Suprapubic skin (tissue), 4 donors: ENCODE measurements around the gene BATF. TPM values are rescaled to one million over a fixed set of nuclear protein-coding genes. Genes with fewer than 3 reads are reported as not detected.
A peak's percentile ranks its signal among the peaks of the same experiment; 100 is the strongest.

Source experiments
- DNase-seq, 2 donors: peaks; one replicate each; pipeline ENCODE4 v3.0.0-alpha.2; 2019; ENCODE audit warnings: low spot score in 2 of 2
- H3K27ac ChIP-seq: fragments of 200-600 bp; sonication (generic); one replicate; pipeline ENCODE4 v1.5.1; 2019
- H3K27me3 ChIP-seq: fragments of 200-600 bp; sonication (generic); one replicate; pipeline ENCODE4 v1.5.1; 2019
- H3K36me3 ChIP-seq: fragments of 200-600 bp; sonication (generic); one replicate; pipeline ENCODE4 v1.5.1; 2019
- H3K4me1 ChIP-seq: fragments of 200-600 bp; sonication (generic); one replicate; pipeline ENCODE4 v1.5.1; 2019
- H3K4me3 ChIP-seq: fragments of 200-600 bp; sonication (generic); one replicate; pipeline ENCODE4 v1.5.1; 2019; ENCODE audit warnings: mild to moderate bottlenecking
- H3K9me3 ChIP-seq: fragments of 200-600 bp; sonication (generic); one replicate; pipeline ENCODE4 v1.5.1; 2019
- EP300 ChIP-seq: sonication (generic); formaldehyde crosslinking; IDR thresholded peaks from one replicate; pipeline ENCODE4 v1.6.1; 2017; ENCODE audit warnings: antibody characterized with exemption
- POLR2A ChIP-seq, 2 donors: fragments of 450-650 bp; IDR thresholded peaks; one replicate each; pipeline ENCODE4 v1.6.1; 2017; ENCODE audit warnings: antibody characterized with exemption in 2 of 2, mild to moderate bottlenecking in 2 of 2, moderate library complexity in 2 of 2
- POLR2AphosphoS5 ChIP-seq, 3 donors: sonication (generic); formaldehyde crosslinking; IDR thresholded peaks; one replicate each; pipeline ENCODE4 v1.6.1; 2017; ENCODE audit warnings: antibody characterized with exemption in 3 of 3
- WGBS: methylation state at CpG from one replicate; pipeline ENCODE4 v1.1.5; 2018; 5-methylcytosine and 5-hydroxymethylcytosine counted together
- total RNA-seq, 4 donors: library from RNA; depleted of rRNA; stranded (reverse); fragments of >200 nt; gene quantifications; one replicate each; pipeline ENCODE4 v1.1.0, GENCODE V29; 2016
- TF ChIP-seq, protein P1 (sequence below), 2 donors: fragments of 200-600 bp in 1 of 2; fragments of 450-650 bp in 1 of 2; sonication (generic) in 1 of 2; IDR thresholded peaks; one replicate each; pipeline ENCODE4 v1.5.1; 2016 to 2019; ENCODE audit warnings: antibody characterized with exemption in 2 of 2, mild to moderate bottlenecking in 1 of 2, moderate library complexity in 1 of 2

Gene BATF
- total RNA-seq, 4 donors from 2014 or later, result 1.1 to 4.2 (median 1.1) TPM; not detected in 1

GRCh38 chr14:75519826-75520728 is 2.2 kb upstream of the BATF start:
- peaks cover 14% of the 10 kb centered on the region for H3K4me1 ChIP-seq
- peaks cover 13% of the 10 kb centered on the region for H3K27me3 ChIP-seq
- H3K9me3 ChIP-seq, result no peaks in the 10 kb centered on the region
- no peak overlapping the region for H3K4me3 ChIP-seq
- H3K36me3 ChIP-seq, result no peaks in the 10 kb centered on the region
- no peak overlapping the region for H3K27ac ChIP-seq
- DNase-seq, result no peak
- TF ChIP-seq POLR2A (IDR thresholded peaks at IDR 0.05), result no peak
- TF ChIP-seq, protein P1, sequence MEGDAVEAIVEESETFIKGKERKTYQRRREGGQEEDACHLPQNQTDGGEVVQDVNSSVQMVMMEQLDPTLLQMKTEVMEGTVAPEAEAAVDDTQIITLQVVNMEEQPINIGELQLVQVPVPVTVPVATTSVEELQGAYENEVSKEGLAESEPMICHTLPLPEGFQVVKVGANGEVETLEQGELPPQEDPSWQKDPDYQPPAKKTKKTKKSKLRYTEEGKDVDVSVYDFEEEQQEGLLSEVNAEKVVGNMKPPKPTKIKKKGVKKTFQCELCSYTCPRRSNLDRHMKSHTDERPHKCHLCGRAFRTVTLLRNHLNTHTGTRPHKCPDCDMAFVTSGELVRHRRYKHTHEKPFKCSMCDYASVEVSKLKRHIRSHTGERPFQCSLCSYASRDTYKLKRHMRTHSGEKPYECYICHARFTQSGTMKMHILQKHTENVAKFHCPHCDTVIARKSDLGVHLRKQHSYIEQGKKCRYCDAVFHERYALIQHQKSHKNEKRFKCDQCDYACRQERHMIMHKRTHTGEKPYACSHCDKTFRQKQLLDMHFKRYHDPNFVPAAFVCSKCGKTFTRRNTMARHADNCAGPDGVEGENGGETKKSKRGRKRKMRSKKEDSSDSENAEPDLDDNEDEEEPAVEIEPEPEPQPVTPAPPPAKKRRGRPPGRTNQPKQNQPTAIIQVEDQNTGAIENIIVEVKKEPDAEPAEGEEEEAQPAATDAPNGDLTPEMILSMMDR (IDR thresholded peaks at IDR 0.05), result no peak
- TF ChIP-seq POLR2AphosphoS5 (IDR thresholded peaks at IDR 0.05), result no peak
- no peak for TF ChIP-seq EP300
- WGBS, result 89% methylated on average over 11 of the region's 11 CpGs

DNA sequence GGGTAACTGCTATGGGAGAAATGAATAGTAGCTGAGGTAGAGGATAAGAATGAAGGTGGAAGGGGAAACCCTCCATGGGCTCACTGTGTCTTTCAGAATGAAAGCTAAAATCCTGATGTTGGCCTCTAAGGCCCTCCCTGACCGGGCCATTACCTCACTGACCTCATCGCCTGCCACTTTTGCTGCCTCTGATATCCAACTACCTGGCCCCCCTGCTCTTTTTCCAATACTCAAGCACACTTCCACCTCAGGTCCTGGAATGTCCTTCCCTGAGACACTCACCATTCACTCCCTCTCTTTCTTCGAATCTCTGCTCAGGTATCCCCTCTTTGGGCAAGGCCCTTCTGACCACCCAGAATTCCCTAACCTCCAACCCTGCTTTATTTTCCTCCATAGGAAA is 1.4 kb upstream of the BATF start:
- Histone ChIP-seq H3K9me3 (no peaks in the 10 kb centered on the region), H3K27me3 (peaks cover 9% of the 10 kb centered on the region), H3K4me1 (peaks cover 6% of the 10 kb centered on the region), H3K36me3 (no peaks in the 10 kb centered on the region), H3K4me3 (no peak overlapping the region), H3K27ac (no peak overlapping the region)
- no peak for DNase-seq
- TF ChIP-seq POLR2A (IDR thresholded peaks at IDR 0.05), result no peak
- TF ChIP-seq POLR2AphosphoS5 (IDR thresholded peaks at IDR 0.05), result no peak
- TF ChIP-seq, protein P1 (IDR thresholded peaks at IDR 0.05), result no peak
- TF ChIP-seq EP300, result no peak
- WGBS, result 86% methylated on average over 3 of the region's 3 CpGs

DNA sequence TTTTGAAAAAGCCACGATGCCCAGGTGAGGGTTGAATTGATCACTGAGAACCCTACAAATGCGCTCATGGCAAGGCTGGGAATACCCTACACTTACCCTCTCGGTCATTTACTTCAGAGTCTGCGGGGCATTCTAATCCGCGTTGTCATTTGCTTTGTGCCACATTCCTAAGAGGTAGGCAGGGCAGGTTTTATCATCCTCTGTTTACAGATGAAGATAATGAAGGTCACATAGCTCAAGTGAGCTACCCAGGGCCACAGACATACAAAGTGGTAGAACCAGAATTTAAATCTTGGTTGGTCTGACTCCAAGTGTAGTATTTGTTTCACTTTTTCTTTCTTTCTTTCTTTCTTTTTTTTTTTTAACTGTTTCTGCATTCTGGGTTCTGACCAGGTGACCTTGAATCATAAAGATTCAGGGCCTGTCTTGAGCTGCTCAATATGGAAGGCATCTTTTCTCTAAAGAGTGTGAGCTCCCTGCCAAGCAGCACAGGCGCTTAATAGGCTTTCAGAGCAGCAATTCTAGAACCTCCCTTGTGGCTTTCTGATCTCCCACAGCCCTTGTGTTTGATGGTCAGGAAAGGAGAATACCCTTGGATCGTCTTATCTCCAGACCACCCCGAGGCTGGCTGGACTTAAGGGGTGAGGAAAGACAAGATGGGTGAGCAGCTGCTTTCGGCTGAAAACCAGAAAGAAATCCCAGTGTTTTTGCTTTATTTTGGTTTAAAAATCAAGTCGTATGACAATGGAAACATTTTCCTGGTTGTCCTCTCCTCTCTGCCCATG is 662 bp upstream of the BATF start:
- WGBS, result 54% methylated on average over 11 of the region's 11 CpGs
- Histone ChIP-seq H3K36me3 (no peaks in the 10 kb centered on the region), H3K4me3 (peak overlapping the region; percentile 42), H3K27ac (no peak overlapping the region), H3K4me1 (peaks cover 3% of the 10 kb centered on the region), H3K9me3 (no peaks in the 10 kb centered on the region), H3K27me3 (peaks cover 9% of the 10 kb centered on the region)
- TF ChIP-seq, protein P1 (IDR thresholded peaks at IDR 0.05), result no peak
- TF ChIP-seq POLR2A (IDR thresholded peaks at IDR 0.05) (no peak), POLR2AphosphoS5 (IDR thresholded peaks at IDR 0.05) (no peak), EP300 (no peak)
- DNase-seq, result no peak

GRCh38 chr14:75522983-75523318 is 682 bp downstream of the BATF start:
- no peak for TF ChIP-seq POLR2A (IDR thresholded peaks at IDR 0.05)
- TF ChIP-seq, protein P1 (IDR thresholded peaks at IDR 0.05), result no peak
- Histone ChIP-seq H3K36me3 (no peaks in the 10 kb centered on the region), H3K9me3 (no peaks in the 10 kb centered on the region), H3K4me3 (peak overlapping the region; percentile 42), H3K27me3 (peaks cover 9% of the 10 kb centered on the region), H3K4me1 (peaks cover 3% of the 10 kb centered on the region), H3K27ac (peak overlapping the region; percentile 61)
- 80% methylated on average over 1 of the region's 1 CpG for WGBS
- DNase-seq, result no peak

DNA sequence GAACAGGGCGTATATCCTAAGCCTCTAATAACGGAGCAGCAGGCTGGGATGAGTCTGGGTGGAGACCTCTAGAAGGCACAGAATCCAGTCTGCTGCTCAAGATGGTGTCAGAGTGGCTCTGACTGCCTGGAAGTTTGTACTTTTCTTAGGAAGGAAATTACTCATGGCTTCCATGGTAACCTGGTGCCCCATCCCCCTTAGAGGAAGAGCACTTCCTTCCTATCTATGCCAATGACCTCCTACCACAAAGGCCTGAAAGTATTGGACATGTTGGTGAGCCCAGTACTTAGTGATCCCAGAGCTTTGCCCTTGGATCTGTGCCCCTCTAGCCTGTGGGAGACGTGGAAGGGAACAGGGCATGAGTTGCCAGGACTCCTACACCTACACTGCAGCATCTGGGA is 1.5 kb downstream of the BATF start:
- Histone ChIP-seq H3K4me1 (peaks cover 3% of the 10 kb centered on the region), H3K9me3 (no peaks in the 10 kb centered on the region), H3K27ac (peak overlapping the region; percentile 61), H3K4me3 (peak overlapping the region; percentile 42), H3K36me3 (no peaks in the 10 kb centered on the region), H3K27me3 (peaks cover 9% of the 10 kb centered on the region)
- DNase-seq, result no peak
- TF ChIP-seq POLR2A (IDR thresholded peaks at IDR 0.05) (no peak), POLR2AphosphoS5 (IDR thresholded peaks at IDR 0.05) (peak in 1 of 3 donors; percentile 54), EP300 (no peak)
- TF ChIP-seq, protein P1 (IDR thresholded peaks at IDR 0.05), result no peak
- 40% methylated on average over 3 of the region's 3 CpGs for WGBS
